Nephron progenitor cell (in vitro differentiated cells): ENCODE results near the gene KRTAP9-9.

ENCODE experiments used
- DNase-seq: peaks from one replicate; pipeline ENCODE4 v3.0.0; 2021
- H3K27ac Mint-ChIP-seq: 2 replicates; pipeline ENCODE4 v1.8.0; 2021; ENCODE audit warnings: mild to moderate bottlenecking, moderate library complexity, mixed read lengths
- H3K27me3 Mint-ChIP-seq: 2 replicates; pipeline ENCODE4 v1.8.0; 2021; ENCODE audit warnings: mild to moderate bottlenecking, low read depth, mixed read lengths; ENCODE audit not compliant: poor library complexity
- H3K36me3 Mint-ChIP-seq: 2 replicates; pipeline ENCODE4 v1.8.0; 2021; ENCODE audit warnings: low read depth, mixed read lengths
- H3K4me1 Mint-ChIP-seq: 2 replicates; pipeline ENCODE4 v1.8.0; 2021; ENCODE audit warnings: mixed read lengths
- H3K4me3 Mint-ChIP-seq: 2 replicates; pipeline ENCODE4 v1.8.0; 2021; ENCODE audit warnings: mild to moderate bottlenecking, moderate library complexity, mixed read lengths
- H3K9me3 Mint-ChIP-seq: 2 replicates; pipeline ENCODE4 v1.8.0; 2021; ENCODE audit warnings: mild to moderate bottlenecking, moderate library complexity, mixed read lengths
- CTCF ChIP-seq: fragments of 200-600 bp; sonication (generic); IDR thresholded peaks from 2 replicates; pipeline ENCODE4 v1.5.0; 2021; ENCODE audit warnings: antibody characterized with exemption

The KRTAP9-9 gene

DNA sequence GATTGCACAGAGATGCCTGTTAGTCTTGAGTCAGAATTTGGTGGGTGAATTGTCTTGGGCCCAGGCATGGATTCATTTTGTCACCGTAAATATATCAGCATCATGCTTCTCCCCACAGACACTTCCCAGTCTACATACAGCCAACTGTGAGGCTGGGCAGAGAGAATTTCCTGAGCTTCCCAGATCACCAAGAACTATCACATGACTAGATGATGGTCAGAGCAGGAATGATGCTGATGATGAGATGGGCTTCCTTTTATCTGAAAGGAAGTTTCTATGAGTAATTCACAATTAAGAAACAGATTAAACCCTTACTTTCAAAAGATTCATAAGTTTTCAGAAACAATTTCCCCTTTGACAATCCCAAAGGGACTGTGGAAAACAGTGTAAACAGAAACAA, 323 bp upstream of the KRTAP9-9 start:
- H3K4me3 Mint-ChIP-seq, result no peak overlapping the region

GRCh38 chr17:41256291-41256685, 1.1 kb downstream of the KRTAP9-9 start:
- no peak for TF ChIP-seq CTCF
- Mint-ChIP-seq H3K9me3 (no peaks in the 10 kb centered on the region), H3K4me3 (no peak overlapping the region), H3K27me3 (peaks cover 60% of the 10 kb centered on the region), H3K27ac (no peak overlapping the region), H3K36me3 (no peaks in the 10 kb centered on the region), H3K4me1 (no peaks in the 10 kb centered on the region)
- no peak for DNase-seq

More for the DNA sequence above, 323 bp upstream of the KRTAP9-9 start:
- Mint-ChIP-seq H3K36me3 (no peaks in the 10 kb centered on the region), H3K9me3 (no peaks in the 10 kb centered on the region), H3K27me3 (peaks cover 66% of the 10 kb centered on the region), H3K27ac (no peak overlapping the region), H3K4me1 (no peaks in the 10 kb centered on the region)
- no peak for DNase-seq
- no peak for TF ChIP-seq CTCF

- TF ChIP-seq CTCF, result no peak
- H3K9me3 Mint-ChIP-seq, result no peaks in the 10 kb centered on the region
- DNase-seq, result no peak
- H3K27ac Mint-ChIP-seq, result no peak overlapping the region
- H3K36me3 Mint-ChIP-seq, result no peaks in the 10 kb centered on the region
- peaks cover 50% of the 10 kb centered on the region for H3K27me3 Mint-ChIP-seq
- H3K4me1 Mint-ChIP-seq, result no peaks in the 10 kb centered on the region
- no peak overlapping the region for H3K4me3 Mint-ChIP-seq
These were observed 3.2 kb downstream of the KRTAP9-9 start for GRCh38 chr17:41258406-41258805.

- Mint-ChIP-seq H3K36me3 (no peaks in the 10 kb centered on the region), H3K27me3 (peaks cover 41% of the 10 kb centered on the region)
- no peak for DNase-seq
These were observed 8.0 kb downstream of the KRTAP9-9 start for GRCh38 chr17:41263212-41263611.

DNA sequence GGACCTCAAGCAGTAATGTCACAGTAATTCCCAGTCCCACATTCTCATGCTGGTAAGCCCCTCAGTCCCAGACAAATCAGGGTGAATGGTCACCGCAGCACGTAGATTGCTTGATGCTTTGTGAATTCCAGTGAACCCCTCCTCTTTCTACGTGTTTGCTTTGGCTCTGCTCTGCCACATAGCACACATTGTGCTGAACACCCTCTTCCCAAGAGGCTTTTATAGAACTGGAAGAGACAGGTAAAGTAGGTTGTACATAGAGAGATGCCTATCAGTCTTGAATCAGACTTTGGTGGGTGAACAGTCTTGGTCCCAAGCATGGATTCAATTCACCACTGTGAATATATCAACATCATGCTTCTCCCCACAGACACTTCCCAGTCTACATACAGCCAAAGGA, 9.4 kb downstream of the KRTAP9-9 start:
- H3K27ac Mint-ChIP-seq, result no peak overlapping the region
- H3K4me3 Mint-ChIP-seq, result no peak overlapping the region
- H3K27me3 Mint-ChIP-seq, result peaks cover 35% of the 10 kb centered on the region
- no peaks in the 10 kb centered on the region for H3K4me1 Mint-ChIP-seq
- no peaks in the 10 kb centered on the region for H3K36me3 Mint-ChIP-seq
- no peak for DNase-seq
- no peaks in the 10 kb centered on the region for H3K9me3 Mint-ChIP-seq
- TF ChIP-seq CTCF, result no peak

More at GRCh38 chr17:41263212-41263611, 8.0 kb downstream of the KRTAP9-9 start:
- no peaks in the 10 kb centered on the region for H3K9me3 Mint-ChIP-seq
- H3K4me3 Mint-ChIP-seq, result no peak overlapping the region
- no peak for TF ChIP-seq CTCF
- no peaks in the 10 kb centered on the region for H3K4me1 Mint-ChIP-seq
- no peak overlapping the region for H3K27ac Mint-ChIP-seq

- Mint-ChIP-seq H3K4me1 (no peaks in the 10 kb centered on the region), H3K4me3 (no peak within 1 kb of the TSS), H3K36me3 (no peaks in the 10 kb centered on the region), H3K27ac (no peak within 1 kb of the TSS), H3K9me3 (no peaks in the 10 kb centered on the region), H3K27me3 (peaks cover 33% of the 10 kb centered on the region)
- no peak for DNase-seq
- TF ChIP-seq CTCF, result no peak
These were observed 9.9 kb downstream of the KRTAP9-9 start, which contains the start of gene KRTAP9-6 for GRCh38 chr17:41265078-41265477. TSS of gene KRTAP9-6 (plus strand) at chr17:41265378. CDS start at chr17:41265378, 0 bp downstream.
